Embryonic facial prominence (tissue), 1 donor: ENCODE results near the gene RUNX1.
"Not testable (repeated sequence)": the region's sequence is repeated elsewhere in the genome, so short reads cannot be mapped to it uniquely, and the experiment has no call there.

Source experiments
- DNase-seq: peaks from one replicate; pipeline ENCODE4 v3.0.0-alpha.2; 2016; ENCODE audit errors: extremely low spot score

Gene RUNX1

DNA sequence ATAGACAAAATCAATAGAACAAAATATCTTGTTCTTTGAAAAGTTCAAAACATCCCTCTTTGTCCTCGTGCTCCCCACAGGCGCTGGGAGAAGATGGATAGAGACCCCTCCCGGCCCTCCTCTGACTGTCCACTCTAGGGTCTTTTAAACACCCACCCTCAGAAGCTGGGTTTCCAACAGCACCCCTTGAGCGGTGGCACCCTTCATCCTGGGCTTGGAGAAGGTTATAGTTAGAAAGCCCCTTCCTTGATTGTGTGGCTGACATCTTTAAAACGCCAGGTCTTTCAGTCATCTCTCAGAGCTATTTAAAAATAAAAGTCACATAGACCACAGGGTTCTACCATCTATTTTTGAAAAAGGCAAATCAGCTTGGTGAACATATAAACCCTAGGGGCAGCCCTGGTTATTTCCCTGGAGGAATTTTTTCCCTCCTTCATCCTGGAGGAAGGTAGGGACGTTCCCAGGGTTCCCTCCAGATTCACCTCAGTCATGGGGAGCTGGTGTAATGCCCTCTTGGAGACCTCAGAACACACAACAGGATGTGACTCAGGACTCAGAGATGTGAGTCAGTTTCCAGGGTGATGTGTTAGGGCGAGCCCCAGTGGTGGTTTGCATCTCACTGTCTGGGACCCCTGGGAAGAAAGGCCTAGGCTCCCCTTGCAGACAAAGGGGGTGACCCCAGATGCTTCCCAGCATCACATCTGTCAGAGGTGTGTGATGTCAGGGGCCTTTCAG, 241.8 kb downstream of the RUNX1 start:
- DNase-seq: no peak

DNA sequence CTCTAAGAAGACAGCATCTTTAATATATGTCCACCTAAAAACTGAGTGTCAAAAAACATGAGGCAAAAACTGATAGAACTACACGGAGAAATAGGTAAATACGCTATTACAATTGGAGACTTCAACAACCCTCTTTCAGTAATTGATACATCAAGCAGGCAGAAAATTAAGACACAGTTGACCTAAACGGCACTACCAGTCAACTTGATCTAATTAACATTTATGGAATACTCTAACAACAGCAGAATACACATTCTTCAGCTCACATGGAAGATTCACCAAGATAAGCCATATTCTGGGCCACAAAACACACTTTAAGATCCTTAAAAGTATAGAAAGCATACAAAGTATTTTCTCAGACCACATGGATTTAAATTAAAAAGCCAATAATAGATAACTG, 242.7 kb downstream of the RUNX1 start:
- DNase-seq: no peak

DNA sequence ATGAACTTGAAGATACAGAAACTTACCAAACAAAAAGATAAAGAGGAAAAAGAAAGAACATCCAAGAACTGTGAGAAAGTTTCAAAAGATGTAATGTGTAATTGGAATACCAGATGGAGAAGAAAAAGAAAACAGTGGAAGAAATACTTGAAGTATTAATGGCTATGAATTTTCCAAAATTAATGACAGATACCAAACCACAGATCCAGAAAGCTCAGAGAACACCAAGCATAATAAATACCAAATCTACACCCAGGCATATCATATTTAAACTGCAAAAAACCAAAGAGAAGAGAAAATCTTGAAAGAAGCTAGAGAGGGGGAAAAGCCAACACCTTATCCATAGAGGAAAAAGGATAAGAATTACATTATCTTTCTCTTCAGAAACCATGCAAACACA, 243.9 kb downstream of the RUNX1 start:
- DNase-seq: no peak

DNA sequence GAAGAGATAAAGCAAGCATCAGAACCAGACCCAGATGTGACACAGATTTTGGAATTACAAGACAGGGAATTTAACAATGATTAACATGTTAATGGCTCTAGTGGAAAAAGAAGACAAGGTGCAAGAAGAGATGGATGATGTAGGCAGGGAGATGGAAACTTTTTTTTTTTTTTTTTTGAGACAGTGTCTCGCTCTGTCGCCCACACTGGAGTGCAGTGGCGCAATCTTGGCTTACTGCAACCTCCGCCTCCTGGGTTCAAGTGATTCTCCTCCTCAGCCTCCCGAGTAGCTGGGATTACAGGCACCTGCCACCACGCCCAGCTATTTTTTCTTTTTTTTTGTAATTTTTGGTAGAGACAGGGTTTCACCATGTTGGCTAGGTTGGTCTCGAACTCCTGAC, 244.5 kb downstream of the RUNX1 start:
- DNase-seq: not testable (repeated sequence)

DNA sequence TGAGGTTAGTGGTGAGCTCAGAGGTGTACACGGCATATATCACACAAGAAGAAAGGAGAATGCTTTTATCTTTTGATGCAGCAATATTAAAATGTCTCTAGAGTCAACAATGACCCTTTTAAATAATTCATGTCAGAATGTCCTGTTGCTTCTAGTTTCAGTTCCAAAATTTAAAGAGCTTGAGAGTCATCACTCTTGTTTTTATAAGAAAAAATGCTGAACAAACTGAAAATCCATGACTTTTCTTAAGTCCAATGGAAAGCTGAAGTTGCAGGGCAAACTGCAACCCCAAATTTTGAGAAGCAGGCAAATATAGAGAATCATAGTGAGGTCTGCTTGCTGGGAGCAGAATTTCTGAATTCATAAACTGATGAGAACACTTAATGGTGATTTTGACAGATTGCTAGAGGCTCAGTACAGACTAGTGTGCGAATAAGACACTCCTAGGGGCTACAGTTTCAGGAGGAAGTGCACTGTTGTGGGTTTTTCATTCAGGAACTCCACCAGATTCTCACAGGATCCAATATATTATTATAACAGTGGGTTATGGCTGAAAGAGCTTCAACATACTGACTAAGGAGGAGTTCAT, 245.2 kb downstream of the RUNX1 start:
- DNase-seq: no peak

DNA sequence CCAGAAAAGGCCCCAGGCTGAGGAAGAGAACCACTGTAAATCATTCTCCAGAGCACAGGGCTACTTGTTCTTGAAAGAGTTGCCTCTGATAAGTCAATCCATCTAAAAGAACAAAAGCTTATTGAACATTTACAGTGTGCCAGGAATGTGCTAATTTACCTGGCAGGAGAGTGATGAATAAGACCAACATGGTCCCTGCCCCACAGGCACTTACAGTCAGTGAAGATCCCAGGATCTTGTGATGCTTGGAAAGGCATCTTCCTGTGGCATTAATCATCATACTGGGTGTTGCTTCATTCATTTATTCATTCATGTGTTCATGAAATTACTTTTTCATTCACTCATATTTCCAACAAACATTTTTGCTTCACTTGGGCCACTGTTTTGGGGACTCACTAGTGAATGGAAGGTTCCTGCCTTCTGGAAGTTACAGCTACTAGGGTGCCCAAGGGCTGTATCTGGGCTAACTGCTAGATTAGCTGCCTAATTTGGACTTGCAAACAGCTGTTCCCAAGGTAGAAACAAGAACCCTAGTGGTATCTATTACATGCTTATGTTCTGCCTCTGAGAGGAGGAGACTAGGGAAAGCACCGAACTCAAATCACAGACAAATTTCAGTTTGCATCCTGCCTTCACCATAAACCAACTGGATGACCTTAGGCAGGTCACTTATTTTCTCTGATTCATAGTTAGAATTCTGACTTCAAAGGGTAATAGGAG, 246.8 kb downstream of the RUNX1 start:
- DNase-seq: no peak

DNA sequence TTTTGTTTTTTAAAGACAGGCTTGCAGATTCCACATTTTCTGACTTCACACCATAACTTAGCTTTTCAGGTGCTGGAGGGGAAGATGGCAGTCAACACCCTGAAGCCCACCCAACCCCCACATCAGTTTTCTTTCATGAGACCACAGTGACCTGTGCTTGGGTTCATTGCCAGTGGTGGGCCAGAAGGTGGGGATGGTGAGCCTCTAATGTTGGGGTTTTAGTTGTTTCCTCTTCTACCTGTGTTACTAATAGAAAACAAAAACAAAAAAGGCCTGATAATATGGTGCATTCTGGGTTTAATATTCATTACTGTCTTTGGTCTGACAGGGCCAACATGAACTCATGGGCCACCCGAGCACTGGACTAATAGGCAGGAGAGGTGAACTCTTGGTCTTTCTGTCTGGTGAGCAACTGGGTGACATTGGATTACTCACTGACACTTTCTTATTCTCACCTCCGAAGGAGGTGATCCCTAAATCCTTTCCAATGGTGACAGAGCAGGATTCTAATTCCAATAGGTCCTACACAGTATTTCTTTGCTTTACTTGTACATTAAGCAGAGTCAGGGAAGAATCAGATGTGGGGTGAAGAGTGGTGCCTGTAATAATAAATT, 247.5 kb downstream of the RUNX1 start:
- DNase-seq: no peak

DNA sequence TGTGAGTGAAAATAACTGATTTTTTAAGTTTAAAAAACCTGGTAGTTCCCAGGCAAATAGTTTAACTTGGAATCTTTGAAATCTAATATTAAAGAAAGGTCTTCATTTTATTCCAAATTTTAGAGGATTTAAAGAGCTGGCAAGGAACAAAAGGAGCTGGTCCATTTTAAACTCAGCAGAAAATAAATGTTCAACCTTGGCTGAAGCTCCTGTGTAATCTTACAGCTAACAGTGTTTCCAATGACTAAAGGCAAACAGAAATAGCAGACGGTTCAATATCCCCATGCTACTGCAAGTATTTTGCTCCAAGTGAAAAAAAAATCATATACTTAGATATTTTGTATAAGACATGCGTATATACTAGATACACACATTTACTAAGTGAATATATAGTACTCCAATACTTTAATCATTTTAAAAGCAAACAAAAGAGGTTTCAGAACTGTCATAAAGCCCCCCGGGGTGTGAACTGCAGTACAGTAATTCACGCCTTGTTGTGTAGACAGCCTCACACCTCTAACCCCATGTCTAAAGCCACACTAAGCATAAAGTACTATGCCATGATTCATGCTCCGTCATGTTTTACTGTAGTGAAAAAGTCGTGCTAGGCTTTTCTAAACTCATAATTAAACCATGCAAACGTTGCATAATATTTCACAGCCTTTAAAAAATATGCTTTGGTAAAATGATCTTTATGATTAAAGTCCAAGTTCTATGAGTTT, 248.1 kb downstream of the RUNX1 start:
- no peak for DNase-seq

DNA sequence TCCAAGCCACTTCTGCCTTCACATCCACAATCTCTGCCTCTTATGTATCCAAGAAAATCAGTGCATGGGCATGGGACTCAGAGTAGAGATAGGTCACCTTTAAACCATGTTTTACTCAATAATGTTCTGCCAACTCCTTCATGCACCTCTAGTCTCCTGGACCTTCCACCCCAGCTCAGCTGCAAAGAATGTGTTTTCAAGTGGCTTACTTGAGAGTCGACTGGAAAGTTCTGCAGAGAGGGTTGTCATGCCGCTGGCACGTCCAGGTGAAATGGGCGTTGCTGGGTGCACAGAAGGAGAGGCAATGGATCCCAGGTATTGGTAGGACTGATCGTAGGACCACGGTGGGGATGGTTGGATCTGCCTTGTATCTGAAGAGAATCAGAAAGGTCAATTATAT, 250.0 kb downstream of the RUNX1 start:
- no peak for DNase-seq

DNA sequence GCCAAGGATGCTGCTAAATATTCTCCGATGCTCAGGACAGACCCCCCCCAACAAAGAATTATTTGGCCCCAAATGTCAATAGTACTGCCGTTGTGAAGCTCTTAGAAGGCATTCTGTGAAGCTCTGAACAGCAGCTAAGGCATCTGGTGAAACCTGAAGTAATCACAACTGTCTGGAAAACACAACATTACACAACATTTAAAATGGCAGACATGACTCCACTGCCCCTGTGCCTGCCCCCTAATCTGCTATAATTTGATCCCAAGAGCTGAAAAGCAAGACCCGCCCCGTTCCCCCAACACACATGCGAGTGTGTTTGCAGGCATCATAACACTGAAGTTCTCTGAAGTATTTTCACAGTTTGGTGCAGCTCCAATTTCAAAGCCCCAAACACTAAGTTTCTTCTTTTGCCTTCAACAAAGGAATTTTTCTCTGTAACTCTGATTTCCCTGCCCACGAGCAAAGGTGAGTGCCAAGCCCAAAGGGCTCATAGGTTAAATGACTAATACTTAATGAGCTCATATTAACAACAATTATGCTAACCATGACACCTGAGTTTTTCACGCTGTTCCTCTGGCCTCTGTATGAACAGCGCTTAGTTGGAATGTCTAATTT, 251.1 kb downstream of the RUNX1 start:
- no peak for DNase-seq

DNA sequence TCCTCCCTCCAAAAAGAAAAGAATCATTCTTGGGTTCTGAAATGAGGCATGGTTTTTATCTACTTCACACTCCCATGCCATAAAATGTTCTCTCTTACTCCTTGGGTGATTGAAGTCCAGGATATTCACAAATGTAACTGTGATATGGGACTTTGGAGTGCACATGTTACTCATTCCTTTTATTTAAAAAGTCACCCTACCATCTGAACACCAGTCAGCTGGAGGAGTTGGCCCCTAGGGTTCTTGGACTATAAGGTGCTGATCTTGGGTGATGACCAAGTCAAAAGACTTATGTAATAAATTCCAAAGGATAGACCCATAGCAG, 251.9 kb downstream of the RUNX1 start:
- DNase-seq: no peak

DNA sequence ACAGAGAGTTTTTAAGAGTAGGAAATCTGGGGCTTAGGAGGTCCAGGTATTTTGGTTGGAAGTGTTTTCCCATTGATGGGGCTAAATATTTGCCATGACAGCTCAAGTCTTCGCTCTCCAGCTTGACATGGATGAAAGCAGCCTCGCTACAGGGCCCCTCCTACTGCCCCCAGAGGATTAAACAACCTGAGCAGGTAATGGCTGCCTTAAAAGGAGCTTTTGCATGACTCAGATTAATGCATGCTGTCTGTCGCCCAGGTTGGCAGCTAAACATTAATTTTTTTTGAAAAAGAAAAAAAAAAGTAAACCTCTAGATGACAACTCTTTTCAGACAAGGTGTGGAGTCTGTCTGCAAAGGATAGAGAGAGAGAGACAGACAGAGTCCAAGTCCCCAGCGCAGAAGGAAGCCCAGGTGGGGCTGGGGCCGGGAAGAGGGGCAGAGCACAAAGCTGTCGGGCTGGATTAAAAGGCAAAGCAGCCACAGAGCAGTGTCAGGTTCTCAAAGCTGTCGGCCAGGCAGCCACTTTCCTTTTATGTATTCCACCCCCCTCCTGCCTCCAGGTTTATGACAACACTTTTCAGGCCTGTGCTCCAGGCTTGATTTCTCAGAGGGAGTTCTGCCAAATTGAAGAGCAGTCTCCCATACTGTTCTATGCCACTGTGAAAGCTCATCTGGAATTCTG, 252.4 kb downstream of the RUNX1 start:
- peak; percentile 30 for DNase-seq

DNA sequence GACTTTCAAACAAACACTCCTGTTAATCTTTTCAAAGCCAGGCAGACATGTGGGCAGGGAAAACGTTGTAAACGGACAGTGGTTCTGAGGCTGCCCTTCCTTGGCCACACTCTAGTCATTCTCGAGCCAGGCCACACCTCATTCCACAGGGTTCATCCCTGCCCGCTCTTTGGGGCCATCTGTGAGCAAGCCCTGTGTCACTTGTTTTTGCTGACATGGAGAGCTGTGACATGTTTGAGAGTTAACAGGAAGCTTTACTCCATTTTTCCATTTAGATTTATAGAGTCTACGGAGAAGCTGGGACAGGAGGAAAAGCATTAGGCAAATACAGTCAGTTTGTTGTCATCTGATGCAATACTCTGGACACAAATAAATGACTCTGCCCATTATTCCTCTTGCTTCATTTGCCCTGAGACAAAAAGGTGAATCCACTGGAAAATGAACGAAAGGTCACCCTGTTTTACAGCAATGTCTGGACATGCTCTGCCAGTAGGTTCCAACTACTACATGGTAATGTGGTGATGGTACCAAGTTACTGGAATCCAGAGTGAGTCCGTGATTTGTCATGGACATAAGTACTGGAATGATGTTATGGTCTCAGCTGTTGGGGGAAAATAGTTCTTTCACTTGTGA, 253.4 kb downstream of the RUNX1 start:
- DNase-seq: no peak

DNA sequence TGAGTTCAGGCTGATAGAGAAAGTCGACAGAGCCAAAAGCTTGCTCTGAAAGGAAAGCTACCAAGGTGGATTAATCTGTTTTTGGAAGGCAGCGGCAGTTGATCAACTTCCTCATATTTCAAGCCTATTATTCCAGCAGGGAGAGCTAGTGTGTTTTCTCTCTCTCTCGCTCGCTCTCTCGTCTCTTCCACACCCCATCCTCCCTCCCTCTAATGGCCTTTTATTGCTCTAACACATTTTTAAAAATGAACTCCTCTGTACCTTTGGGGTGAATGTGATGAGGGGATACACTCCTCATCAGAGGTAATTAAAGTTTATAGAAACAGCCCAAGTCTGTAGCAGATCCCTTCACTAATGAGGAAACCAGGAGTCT, 253.9 kb downstream of the RUNX1 start:
- no peak for DNase-seq

DNA sequence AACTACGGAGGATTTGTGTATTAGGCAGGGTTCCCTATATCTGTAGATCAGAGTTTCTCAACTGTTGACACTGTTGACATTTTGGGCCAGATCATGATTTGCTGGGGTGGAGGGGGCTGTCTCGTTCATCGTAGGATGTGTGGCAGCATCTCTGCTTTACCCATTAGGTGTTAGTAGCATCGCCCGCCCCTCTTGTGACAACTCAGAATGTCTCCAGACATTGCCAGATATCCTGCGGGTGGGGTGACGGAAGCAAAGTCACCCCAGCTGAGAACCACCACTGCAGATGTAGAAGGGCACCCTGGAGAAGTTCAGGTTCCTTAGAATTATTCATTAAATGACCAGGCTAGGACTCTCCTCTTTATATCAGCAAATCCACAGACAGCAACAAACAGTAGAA, 254.4 kb downstream of the RUNX1 start:
- DNase-seq: no peak

DNA sequence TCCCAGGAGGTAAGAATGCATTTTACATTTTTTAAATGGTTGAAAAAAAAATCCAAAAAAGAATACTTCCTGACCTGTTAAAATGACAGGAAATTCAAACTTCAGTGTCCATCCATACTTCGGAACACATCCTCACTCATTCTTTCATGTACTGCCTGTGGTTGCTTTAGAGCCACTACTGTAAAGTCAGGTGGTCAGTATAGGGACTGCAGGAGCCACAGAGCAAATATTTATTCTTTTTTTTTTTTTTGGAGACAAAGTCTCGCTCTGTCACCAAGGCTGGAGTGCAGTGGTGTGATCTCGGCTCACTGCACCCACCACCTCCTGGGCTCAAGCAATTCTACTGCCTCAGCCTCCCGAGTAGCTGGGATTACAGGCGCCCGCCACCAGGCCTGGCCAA, 255.6 kb downstream of the RUNX1 start:
- DNase-seq: no peak

DNA sequence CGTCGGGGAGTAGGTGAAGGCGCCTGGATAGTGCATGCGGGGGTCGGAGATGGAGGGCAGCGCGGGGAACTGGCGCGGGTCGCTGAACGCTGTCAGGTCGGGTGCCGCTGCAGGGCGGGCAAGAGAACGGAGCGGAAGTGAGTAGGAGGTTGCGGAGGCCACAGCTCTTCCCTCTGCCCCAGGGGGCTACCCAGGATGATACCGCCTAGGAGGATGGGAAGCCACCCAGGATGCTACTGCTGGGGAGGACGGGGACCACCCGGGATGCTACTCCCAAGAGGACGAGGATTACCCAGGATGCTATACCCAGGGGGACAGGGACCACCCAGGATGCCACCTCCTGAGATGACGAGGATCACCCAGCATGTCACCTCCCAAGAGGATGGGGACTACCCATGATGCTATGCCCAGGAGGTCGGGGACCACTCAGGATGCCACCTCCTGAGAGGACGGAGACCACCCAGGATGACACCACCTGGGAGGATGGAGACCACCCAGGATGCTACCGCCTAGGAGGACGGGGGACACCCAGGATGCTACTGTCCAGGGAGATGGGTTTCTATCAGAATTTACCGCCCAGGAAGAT, 256.5 kb downstream of the RUNX1 start:
- no peak for DNase-seq

DNA sequence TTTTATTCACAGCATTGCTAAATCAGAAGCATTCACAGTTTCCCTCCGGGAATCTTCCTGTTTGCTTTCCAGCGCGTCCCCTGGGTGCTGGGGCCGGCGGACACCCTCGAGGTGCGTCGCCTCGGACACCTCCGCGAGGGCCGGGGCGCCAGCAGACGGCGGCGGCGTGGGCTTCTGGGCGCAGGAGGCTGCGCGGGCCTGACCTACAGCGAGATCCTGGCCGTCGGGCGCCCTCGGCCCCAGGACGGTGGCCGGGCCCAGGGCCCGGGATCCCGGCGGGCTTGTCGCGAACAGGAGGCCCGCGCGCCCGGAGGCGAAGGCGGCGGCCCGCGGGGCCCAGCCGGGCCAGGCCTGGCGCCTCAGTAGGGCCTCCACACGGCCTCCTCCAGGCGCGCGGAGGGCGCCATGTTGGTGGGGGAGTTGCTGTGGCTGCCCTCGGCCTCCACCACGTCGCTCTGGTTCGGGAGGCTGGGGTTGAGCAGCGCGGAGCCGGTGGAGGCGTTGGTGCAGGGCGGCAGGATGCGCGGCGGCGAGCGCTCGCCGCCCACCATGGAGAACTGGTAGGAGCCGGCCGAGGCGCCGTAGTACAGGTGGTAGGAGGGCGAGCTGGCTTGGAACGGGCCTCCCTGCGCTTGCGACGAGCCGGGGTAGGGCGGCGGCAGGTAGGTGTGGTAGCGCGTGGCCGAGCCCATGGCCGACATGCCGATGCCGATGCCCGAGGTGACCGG, 257.2 kb downstream of the RUNX1 start:
- no peak for DNase-seq

DNA sequence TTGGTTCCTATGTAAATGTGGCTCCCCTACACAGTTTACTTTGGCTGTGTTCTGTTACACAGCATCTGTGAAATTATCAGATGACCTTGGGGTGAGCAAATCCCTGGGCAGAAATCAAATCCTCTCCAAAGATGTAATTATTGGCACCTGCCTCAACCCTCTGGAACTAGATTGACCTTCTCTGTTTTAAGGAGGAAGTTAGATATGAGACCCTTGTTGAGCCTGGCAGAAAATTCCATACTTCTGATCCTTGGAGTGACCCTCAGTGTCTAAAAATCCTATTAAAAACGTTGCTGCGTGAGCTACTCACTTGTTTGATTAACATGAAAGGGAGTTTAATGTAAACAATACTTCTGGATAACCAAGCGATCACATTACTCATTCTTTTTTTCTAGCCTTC, 258.3 kb downstream of the RUNX1 start:
- no peak for DNase-seq

DNA sequence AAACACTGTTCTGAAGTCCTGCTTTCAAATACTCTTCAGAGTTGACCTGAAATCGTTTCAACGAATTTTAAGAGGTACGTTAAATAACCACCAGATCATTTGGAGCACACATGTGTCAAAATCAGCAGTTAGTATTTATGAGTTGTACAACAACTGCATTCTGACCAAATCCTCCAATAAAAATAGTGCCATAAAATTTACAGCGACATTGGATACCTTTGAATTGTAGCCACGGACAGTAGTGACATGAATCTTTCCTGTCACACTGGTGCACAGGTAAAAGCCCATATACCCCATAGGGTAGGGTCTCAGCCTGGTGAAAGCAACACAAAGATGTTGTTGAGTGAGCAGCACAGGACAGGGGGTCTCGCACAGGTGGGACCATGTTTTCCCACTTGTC, 258.8 kb downstream of the RUNX1 start:
- no peak for DNase-seq
